ENCODE results near the gene PARD6A.

The PARD6A gene

DNA sequence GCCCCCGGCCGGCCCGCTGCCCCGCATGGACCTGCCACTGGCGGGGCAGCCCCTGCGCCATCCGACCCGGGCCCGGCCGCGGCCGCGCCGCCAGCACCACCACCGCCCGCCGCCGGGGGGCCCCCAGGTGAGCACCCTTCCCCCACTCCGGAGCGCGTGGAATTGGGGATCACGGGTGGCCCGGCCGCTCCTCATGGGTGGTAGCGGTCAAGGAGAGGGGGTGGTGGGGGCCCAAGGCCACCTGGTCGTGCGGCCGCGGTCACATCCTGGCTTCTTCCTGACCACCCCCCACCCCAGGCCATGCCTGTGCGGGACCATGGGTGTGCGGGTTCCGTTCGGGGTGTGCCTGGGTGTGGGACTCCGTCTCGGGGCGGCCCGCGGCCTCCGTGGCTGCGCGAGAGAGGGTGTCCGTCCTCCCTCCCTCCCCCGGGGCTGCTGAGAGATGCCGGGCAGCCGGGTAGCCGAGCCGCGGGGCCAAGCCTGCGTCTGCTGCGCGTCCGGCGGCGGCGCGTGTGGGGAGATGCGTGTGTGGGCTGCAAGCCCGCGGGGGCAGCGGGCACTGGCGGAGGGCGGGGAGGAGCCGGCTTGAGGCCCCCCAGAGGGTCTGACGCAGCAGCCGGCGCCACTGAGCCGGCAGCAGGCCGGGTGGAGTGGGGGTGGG, 7.5 kb upstream of the PARD6A start:
- H3K79me2 ChIP-seq (ENCODE audit: insufficient read depth, low read length), result peaks cover 5% of the 10 kb centered on the region
- H3K27ac ChIP-seq (ENCODE audit: low read length), result no peak overlapping the region
- H3K27me3 ChIP-seq (ENCODE audit: insufficient read depth, low read length, poor library complexity), result no peaks in the 10 kb centered on the region
- H3K4me2 ChIP-seq (ENCODE audit: insufficient read depth, low read length), result no peak overlapping the region
- no peak overlapping the region for H3K4me3 ChIP-seq (ENCODE audit: low read depth in 1 of 2, low read length in 2 of 2)
- DNase-seq (no peak), ATAC-seq (ENCODE audit: insufficient read depth, low read depth) (no peak)
- TF ChIP-seq, protein P1, sequence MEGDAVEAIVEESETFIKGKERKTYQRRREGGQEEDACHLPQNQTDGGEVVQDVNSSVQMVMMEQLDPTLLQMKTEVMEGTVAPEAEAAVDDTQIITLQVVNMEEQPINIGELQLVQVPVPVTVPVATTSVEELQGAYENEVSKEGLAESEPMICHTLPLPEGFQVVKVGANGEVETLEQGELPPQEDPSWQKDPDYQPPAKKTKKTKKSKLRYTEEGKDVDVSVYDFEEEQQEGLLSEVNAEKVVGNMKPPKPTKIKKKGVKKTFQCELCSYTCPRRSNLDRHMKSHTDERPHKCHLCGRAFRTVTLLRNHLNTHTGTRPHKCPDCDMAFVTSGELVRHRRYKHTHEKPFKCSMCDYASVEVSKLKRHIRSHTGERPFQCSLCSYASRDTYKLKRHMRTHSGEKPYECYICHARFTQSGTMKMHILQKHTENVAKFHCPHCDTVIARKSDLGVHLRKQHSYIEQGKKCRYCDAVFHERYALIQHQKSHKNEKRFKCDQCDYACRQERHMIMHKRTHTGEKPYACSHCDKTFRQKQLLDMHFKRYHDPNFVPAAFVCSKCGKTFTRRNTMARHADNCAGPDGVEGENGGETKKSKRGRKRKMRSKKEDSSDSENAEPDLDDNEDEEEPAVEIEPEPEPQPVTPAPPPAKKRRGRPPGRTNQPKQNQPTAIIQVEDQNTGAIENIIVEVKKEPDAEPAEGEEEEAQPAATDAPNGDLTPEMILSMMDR (IDR thresholded peaks at IDR 0.05; ENCODE audit: borderline replicate concordance, extremely low read depth, low read length, poor library complexity, severe bottlenecking), result no peak
- no peak for TF ChIP-seq EZH2 (IDR thresholded peaks at IDR 0.05; ENCODE audit: borderline replicate concordance, low read depth, low read length, severe bottlenecking)
- H3K36me3 ChIP-seq (ENCODE audit: insufficient read depth, low read length), result peaks cover 87% of the 10 kb centered on the region
- peaks cover 40% of the 10 kb centered on the region for H4K20me1 ChIP-seq (ENCODE audit: insufficient read depth, low read length)
- H2AFZ ChIP-seq (ENCODE audit: low read depth, low read length), result no peak overlapping the region
- no peaks in the 10 kb centered on the region for H3K9me3 ChIP-seq (ENCODE audit: insufficient read depth, low read length, severe bottlenecking)
- H3K4me1 ChIP-seq (ENCODE audit: insufficient read depth, low read length), result peaks cover 5% of the 10 kb centered on the region
- H3K9ac ChIP-seq (ENCODE audit: low read depth, low read length), result no peak overlapping the region

DNA sequence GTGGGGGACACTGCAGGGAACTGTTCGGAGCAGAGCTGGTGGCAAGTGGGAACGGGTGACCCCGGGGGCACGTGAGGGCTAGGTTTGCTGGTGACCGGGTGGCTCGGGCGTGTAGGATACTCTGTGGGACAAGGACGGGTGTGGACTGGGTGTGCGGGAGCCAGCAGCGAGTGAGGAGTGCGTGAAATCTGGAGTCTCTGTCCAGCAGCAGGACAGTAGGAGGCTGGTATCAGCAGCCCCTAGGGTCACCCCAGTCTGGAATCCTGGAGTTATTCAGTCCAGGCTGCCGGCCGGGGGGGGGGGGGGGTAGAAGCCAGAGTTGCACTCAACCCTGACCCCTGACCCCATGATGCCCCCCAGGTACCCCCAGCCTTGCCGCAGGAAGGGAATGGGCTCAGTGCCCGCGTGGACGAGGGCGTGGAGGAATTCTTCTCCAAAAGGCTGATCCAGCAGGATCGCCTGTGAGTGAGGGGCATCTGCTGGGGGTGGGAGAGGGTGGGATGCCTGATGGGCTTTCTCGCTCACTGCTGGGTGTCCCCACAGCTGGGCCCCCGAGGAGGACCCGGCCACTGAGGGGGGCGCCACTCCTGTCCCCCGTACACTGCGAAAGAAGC, 6.9 kb upstream of the PARD6A start:
- Histone ChIP-seq H3K36me3 (ENCODE audit: insufficient read depth, low read length) (peaks cover 87% of the 10 kb centered on the region), H3K4me2 (ENCODE audit: insufficient read depth, low read length) (no peak overlapping the region), H3K4me3 (ENCODE audit: low read depth in 1 of 2, low read length in 2 of 2) (no peak overlapping the region), H3K4me1 (ENCODE audit: insufficient read depth, low read length) (peaks cover 12% of the 10 kb centered on the region), H4K20me1 (ENCODE audit: insufficient read depth, low read length) (peaks cover 47% of the 10 kb centered on the region), H3K27ac (ENCODE audit: low read length) (no peak overlapping the region), H3K9me3 (ENCODE audit: insufficient read depth, low read length, severe bottlenecking) (no peaks in the 10 kb centered on the region), H3K9ac (ENCODE audit: low read depth, low read length) (no peak overlapping the region), H2AFZ (ENCODE audit: low read depth, low read length) (no peak overlapping the region), H3K79me2 (ENCODE audit: insufficient read depth, low read length) (peaks cover 11% of the 10 kb centered on the region), H3K27me3 (ENCODE audit: insufficient read depth, low read length, poor library complexity) (no peaks in the 10 kb centered on the region)
- ATAC-seq (ENCODE audit: insufficient read depth, low read depth) (no peak), DNase-seq (no peak)
- TF ChIP-seq EZH2 (IDR thresholded peaks at IDR 0.05; ENCODE audit: borderline replicate concordance, low read depth, low read length, severe bottlenecking), result no peak
- TF ChIP-seq, protein P1 (IDR thresholded peaks at IDR 0.05; ENCODE audit: borderline replicate concordance, extremely low read depth, low read length, poor library complexity, severe bottlenecking), result no peak

DNA sequence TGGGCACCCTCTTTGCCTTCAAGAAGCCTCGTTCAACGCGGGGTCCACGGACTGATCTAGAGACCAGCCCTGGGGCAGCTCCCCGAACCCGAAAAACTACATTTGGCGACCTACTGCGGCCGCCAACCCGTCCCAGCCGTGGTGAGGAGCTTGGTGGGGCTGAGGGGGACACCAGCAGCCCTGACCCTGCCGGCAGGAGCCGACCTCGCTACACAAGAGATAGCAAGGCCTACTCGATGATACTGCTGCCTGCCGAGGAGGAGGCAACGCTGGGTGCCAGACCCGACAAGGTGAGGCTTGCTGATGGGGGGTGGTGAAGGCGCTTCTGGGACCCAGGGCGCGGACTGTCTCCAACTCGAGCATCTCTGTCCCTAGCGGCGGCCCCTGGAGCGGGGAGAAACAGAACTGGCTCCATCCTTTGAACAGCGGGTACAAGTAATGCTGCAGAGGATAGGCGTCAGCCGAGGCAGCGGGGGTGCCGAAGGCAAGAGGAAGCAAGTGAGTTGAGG, 6.3 kb upstream of the PARD6A start:
- Histone ChIP-seq H3K79me2 (ENCODE audit: insufficient read depth, low read length) (peaks cover 17% of the 10 kb centered on the region), H3K9me3 (ENCODE audit: insufficient read depth, low read length, severe bottlenecking) (no peaks in the 10 kb centered on the region), H4K20me1 (ENCODE audit: insufficient read depth, low read length) (peaks cover 52% of the 10 kb centered on the region), H3K27me3 (ENCODE audit: insufficient read depth, low read length, poor library complexity) (no peaks in the 10 kb centered on the region), H3K4me3 (ENCODE audit: low read depth in 1 of 2, low read length in 2 of 2) (no peak overlapping the region), H3K36me3 (ENCODE audit: insufficient read depth, low read length) (peaks cover 84% of the 10 kb centered on the region), H2AFZ (ENCODE audit: low read depth, low read length) (no peak overlapping the region), H3K9ac (ENCODE audit: low read depth, low read length) (no peak overlapping the region), H3K4me1 (ENCODE audit: insufficient read depth, low read length) (peaks cover 17% of the 10 kb centered on the region), H3K4me2 (ENCODE audit: insufficient read depth, low read length) (no peak overlapping the region), H3K27ac (ENCODE audit: low read length) (no peak overlapping the region)
- TF ChIP-seq, protein P1 (IDR thresholded peaks at IDR 0.05; ENCODE audit: borderline replicate concordance, extremely low read depth, low read length, poor library complexity, severe bottlenecking), result no peak
- no peak for TF ChIP-seq EZH2 (IDR thresholded peaks at IDR 0.05; ENCODE audit: borderline replicate concordance, low read depth, low read length, severe bottlenecking)
- no peak for DNase-seq
- ATAC-seq (ENCODE audit: insufficient read depth, low read depth), result no peak
